AG04449 (cell line): Measurements from ENCODE around the gene SYNJ2.

Experiments
- CTCF ChIA-PET: fragments of 350-600 bp; formaldehyde crosslinking; extraction: SDS; loops from one replicate; lab custom pipeline; 2021; ENCODE audit warnings: antibody characterized with exemption; lab: Yijun Ruan, JAX
- POLR2A ChIA-PET: fragments of 400-600, 350-600 bp; formaldehyde crosslinking; extraction: SDS; loops from one replicate; lab custom pipeline; 2020; ENCODE audit warnings: antibody characterized with exemption, inconsistent platforms; lab: Yijun Ruan, JAX
- DNase-seq: peaks from one replicate; pipeline ENCODE4 v3.0.0-alpha.2; 2010; ENCODE audit warnings: low read depth, low spot score
- H3K4me3 ChIP-seq: 2 replicates; pipeline ENCODE4 v1.5.1; 2011; ENCODE audit warnings: low read depth, mild to moderate bottlenecking, control low read depth, low read length
- TF ChIP-seq, protein P1 (sequence below): IDR thresholded peaks from one replicate; pipeline ENCODE4 v1.5.1; 2011; ENCODE audit warnings: mild to moderate bottlenecking, moderate library complexity, low read length, control low read depth, inconsistent platforms; ENCODE audit not compliant: insufficient read depth; ENCODE audit errors: missing control alignments

SYNJ2 gene

GRCh38 chr6:157941101-157941863, 40.4 kb upstream of the SYNJ2 start:
- ChIA-PET POLR2A (no interaction called here), CTCF (interaction anchor here (0.7 to 1.1 kb wide), 2 partner anchors 8 to 130 kb away, joined by 3 read pairs; no protein-coding TSS in a partner anchor)
- no peak overlapping the region for H3K4me3 ChIP-seq
- TF ChIP-seq, protein P1, sequence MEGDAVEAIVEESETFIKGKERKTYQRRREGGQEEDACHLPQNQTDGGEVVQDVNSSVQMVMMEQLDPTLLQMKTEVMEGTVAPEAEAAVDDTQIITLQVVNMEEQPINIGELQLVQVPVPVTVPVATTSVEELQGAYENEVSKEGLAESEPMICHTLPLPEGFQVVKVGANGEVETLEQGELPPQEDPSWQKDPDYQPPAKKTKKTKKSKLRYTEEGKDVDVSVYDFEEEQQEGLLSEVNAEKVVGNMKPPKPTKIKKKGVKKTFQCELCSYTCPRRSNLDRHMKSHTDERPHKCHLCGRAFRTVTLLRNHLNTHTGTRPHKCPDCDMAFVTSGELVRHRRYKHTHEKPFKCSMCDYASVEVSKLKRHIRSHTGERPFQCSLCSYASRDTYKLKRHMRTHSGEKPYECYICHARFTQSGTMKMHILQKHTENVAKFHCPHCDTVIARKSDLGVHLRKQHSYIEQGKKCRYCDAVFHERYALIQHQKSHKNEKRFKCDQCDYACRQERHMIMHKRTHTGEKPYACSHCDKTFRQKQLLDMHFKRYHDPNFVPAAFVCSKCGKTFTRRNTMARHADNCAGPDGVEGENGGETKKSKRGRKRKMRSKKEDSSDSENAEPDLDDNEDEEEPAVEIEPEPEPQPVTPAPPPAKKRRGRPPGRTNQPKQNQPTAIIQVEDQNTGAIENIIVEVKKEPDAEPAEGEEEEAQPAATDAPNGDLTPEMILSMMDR, result no peak
- DNase-seq, result no peak

GRCh38 chr6:157942351-157942750, 39.3 kb upstream of the SYNJ2 start:
- no peak for DNase-seq
- ChIA-PET POLR2A (no interaction called here), CTCF (interaction anchor here (0.7 to 1.1 kb wide), 2 partner anchors 9 to 129 kb away, joined by 3 read pairs; no protein-coding TSS in a partner anchor)
- H3K4me3 ChIP-seq, result no peak overlapping the region
- TF ChIP-seq, protein P1, result no peak

DNA sequence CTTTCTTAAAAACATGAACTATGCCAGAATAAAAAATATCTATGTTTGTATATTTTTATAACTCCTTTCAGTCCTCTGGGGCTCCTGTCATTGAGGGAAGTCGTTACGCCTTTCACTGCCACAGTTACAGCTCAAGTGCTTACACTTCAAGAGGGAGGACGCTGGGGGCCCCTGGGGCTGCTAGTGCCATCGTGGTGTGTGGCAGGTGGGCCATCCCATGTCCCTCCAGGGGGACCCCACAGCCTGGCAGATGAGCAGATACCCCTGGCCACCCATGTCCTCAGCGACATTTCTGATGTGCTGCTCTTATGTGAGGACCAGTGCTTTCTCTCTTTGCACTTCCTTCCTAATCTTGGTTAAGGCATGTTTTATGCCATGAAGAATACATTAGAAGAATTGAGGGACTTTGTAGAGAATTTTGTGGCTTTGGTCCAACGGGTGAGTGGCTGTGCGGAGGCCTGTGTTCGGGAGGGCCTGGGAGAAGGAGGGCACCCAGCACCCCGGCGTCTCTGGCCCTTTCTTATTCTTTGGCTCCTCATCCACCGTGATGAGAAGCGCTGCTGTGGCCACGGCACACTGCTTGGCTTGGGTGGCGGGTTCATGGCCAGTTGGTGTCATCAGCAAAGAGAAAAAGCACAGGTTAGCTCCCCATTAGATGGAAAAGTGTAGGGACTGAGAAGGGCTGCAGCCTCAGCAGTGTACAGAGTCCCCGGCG, 38.3 kb upstream of the SYNJ2 start:
- H3K4me3 ChIP-seq, result no peak overlapping the region
- DNase-seq, result no peak
- TF ChIP-seq, protein P1, result no peak
- ChIA-PET POLR2A (no interaction called here), CTCF (no interaction called here)

- TF ChIP-seq, protein P1, result no peak
- ChIA-PET CTCF (no interaction called here), POLR2A (no interaction called here)
- no peak for DNase-seq
- H3K4me3 ChIP-seq, result no peak overlapping the region
Measured at GRCh38 chr6:157943964-157944283, 37.7 kb upstream of the SYNJ2 start.

GRCh38 chr6:157944983-157945931, 36.4 kb upstream of the SYNJ2 start:
- TF ChIP-seq, protein P1, result no peak
- H3K4me3 ChIP-seq, result no peak overlapping the region
- no peak for DNase-seq
- ChIA-PET CTCF (interaction anchor here (1.0 to 2.0 kb wide), 3 partner anchors 8 to 188 kb away, joined by 3 to 7 read pairs (median 4); no protein-coding TSS in a partner anchor), POLR2A (interaction anchor here (0.7 kb wide), 1 partner anchor 221 kb away, joined by 3 read pairs; no protein-coding TSS in a partner anchor)
